ENCODE data around the gene ZBTB8A.

- no peak for TF ChIP-seq POLR2AphosphoS5 (IDR thresholded peaks at IDR 0.05)
- TF ChIP-seq CTCF (IDR thresholded peaks at IDR 0.05) = no peak
- no peak for TF ChIP-seq POLR2A (IDR thresholded peaks at IDR 0.05)
Observed at GRCh38 chr1:32536117-32536516, 3.1 kb upstream of the ZBTB8A start.
